Gastroesophageal sphincter (tissue), 3 donors: ENCODE data around the gene PHETA2.
A peak's percentile ranks its signal among the peaks of the same experiment; 100 is the strongest.

Source experiments
- CTCF ChIP-seq, 4 experiments: fragments of 200-600 bp in 2 of 4; fragments of 450-650 bp in 2 of 4; sonication (generic) in 1 of 4; IDR thresholded peaks; one replicate each; pipeline ENCODE4 v1.5.1; 2017 to 2019; ENCODE audit warnings: antibody characterized with exemption in 4 of 4, mild to moderate bottlenecking in 2 of 4, moderate library complexity in 2 of 4
- POLR2AphosphoS5 ChIP-seq: sonication (generic); formaldehyde crosslinking; IDR thresholded peaks from one replicate; pipeline ENCODE4 v1.6.1; 2017; ENCODE audit warnings: antibody characterized with exemption

- peak; percentile 82 for TF ChIP-seq POLR2AphosphoS5
- no peak for TF ChIP-seq CTCF (IDR thresholded peaks at IDR 0.05)
These were observed 3.3 kb upstream of the PHETA2 start, which contains the start of gene NAGA for GRCh38 chr22:42070517-42071422.
